SU-DHL-6 (cell line): Measurements from ENCODE around the gene UCHL5.
"Not testable (repeated sequence)": the region's sequence is repeated elsewhere in the genome, so short reads cannot be mapped to it uniquely, and the experiment has no call there.

Experiments used
- H2AFZ ChIP-seq: fragments of 200-600 bp; sonication (generic); 2 replicates; pipeline ENCODE4 v1.6.1; 2014; ENCODE audit warnings: low read depth, mild to moderate bottlenecking, moderate library complexity, mixed read lengths, antibody characterized with exemption, low read length; ENCODE audit not compliant: severe bottlenecking
- H3F3A ChIP-seq: fragments of 200-600 bp; shearing (Covaris generic); 2 replicates; pipeline ENCODE4 v1.6.0; 2016; ENCODE audit warnings: antibody characterized with exemption, mild to moderate bottlenecking; ENCODE audit not compliant: insufficient read depth
- H3K27ac ChIP-seq: fragments of 200-600 bp; sonication (generic); 2 replicates; pipeline ENCODE4 v1.5.1; 2016; ENCODE audit warnings: low read depth, mild to moderate bottlenecking, low read length, moderate library complexity, mixed read lengths
- H3K27me3 ChIP-seq: fragments of 200-600 bp; sonication (generic), shearing (Covaris generic); 2 replicates; pipeline ENCODE4 v1.6.0; 2014; ENCODE audit warnings: mild to moderate bottlenecking, low read length
- H3K36me3 ChIP-seq: fragments of 200-600 bp; sonication (generic); 2 replicates; pipeline ENCODE4 v1.6.1; 2014; ENCODE audit warnings: mild to moderate bottlenecking, low read length, mixed read lengths
- H3K4me2 ChIP-seq: fragments of 300-600, 200-600 bp; shearing (Covaris generic), sonication (generic); 2 replicates; pipeline ENCODE4 v1.6.0; 2014; ENCODE audit warnings: low read length, low read depth, mild to moderate bottlenecking; ENCODE audit not compliant: poor library complexity, severe bottlenecking
- H3K4me3 ChIP-seq: fragments of 200-600 bp; sonication (generic); 2 replicates; pipeline ENCODE4 v1.5.1; 2014; ENCODE audit warnings: antibody characterized with exemption, low read length, mild to moderate bottlenecking, mixed read lengths; ENCODE audit not compliant: insufficient read depth, poor library complexity, severe bottlenecking
- H3K79me2 ChIP-seq: fragments of 200-600 bp; sonication (generic); 2 replicates; pipeline ENCODE4 v1.6.1; 2014; ENCODE audit warnings: mild to moderate bottlenecking, low read length, moderate library complexity; ENCODE audit not compliant: insufficient read depth
- H3K9ac ChIP-seq: fragments of 200-600 bp; sonication (generic); 2 replicates; pipeline ENCODE4 v1.7.0; 2014; ENCODE audit warnings: mild to moderate bottlenecking, low read length
- H3K9me2 ChIP-seq: fragments of 200-600 bp; sonication (generic); replicated peaks from 2 replicates; pipeline ENCODE4 v1.6.1; 2014; ENCODE audit warnings: low read length; ENCODE audit not compliant: insufficient read depth
- H3K9me3 ChIP-seq: fragments of 200-600 bp; sonication (generic); 2 replicates; pipeline ENCODE4 v1.6.1; 2014; ENCODE audit warnings: low read length, mixed read lengths; ENCODE audit not compliant: insufficient read depth
- H4K20me1 ChIP-seq: fragments of 200-600 bp; sonication (generic); 2 replicates; pipeline ENCODE4 v1.6.1; 2014; ENCODE audit warnings: low read depth, mild to moderate bottlenecking, antibody characterized with exemption, low read length, moderate library complexity, mixed read lengths
- EZH2phosphoT487 ChIP-seq: fragments of 200-600 bp; sonication (generic), shearing (Covaris generic); conservative IDR thresholded peaks from 2 replicates; pipeline ENCODE4 v1.6.1; 2018; ENCODE audit warnings: mild to moderate bottlenecking, antibody characterized with exemption, low read length, moderate library complexity, mixed read lengths
- TF ChIP-seq, protein P1 (sequence below): fragments of 200-600 bp; sonication (generic); IDR thresholded peaks from one replicate; pipeline ENCODE4 v1.5.1; 2017; ENCODE audit warnings: antibody characterized with exemption, mild to moderate bottlenecking, low read length, moderate library complexity; ENCODE audit not compliant: insufficient read depth, poor library complexity, severe bottlenecking

UCHL5 gene

DNA sequence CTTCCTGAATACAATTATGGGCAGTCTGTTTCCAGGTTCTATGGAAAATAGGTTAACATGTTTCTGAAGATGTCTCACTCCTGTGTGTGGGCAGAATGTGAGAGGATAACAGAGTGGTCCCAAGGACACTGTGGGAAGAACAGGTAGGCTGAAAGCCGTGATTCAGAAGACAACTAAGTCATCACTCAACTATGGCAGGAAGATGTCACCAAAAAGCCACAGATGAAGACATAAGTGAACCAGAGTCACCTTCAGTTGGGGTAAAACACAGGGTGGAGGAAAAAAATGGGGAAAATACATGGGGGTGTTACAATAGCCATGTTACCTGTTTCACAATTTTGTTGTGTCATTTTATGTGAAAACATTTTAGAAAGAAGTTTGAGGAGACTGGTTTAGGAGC lies 75.1 kb downstream of the UCHL5 start:
- Histone ChIP-seq H3K9me2 (no peaks in the 10 kb centered on the region), H3K36me3 (no peaks in the 10 kb centered on the region), H3K9me3 (no peaks in the 10 kb centered on the region), H3K9ac (no peak overlapping the region), H3F3A (no peaks in the 10 kb centered on the region), H3K79me2 (no peaks in the 10 kb centered on the region), H3K4me2 (no peak overlapping the region), H4K20me1 (no peaks in the 10 kb centered on the region), H3K4me3 (no peak overlapping the region), H2AFZ (no peak overlapping the region), H3K27me3 (no peaks in the 10 kb centered on the region), H3K27ac (no peak overlapping the region)
- TF ChIP-seq, protein P1, sequence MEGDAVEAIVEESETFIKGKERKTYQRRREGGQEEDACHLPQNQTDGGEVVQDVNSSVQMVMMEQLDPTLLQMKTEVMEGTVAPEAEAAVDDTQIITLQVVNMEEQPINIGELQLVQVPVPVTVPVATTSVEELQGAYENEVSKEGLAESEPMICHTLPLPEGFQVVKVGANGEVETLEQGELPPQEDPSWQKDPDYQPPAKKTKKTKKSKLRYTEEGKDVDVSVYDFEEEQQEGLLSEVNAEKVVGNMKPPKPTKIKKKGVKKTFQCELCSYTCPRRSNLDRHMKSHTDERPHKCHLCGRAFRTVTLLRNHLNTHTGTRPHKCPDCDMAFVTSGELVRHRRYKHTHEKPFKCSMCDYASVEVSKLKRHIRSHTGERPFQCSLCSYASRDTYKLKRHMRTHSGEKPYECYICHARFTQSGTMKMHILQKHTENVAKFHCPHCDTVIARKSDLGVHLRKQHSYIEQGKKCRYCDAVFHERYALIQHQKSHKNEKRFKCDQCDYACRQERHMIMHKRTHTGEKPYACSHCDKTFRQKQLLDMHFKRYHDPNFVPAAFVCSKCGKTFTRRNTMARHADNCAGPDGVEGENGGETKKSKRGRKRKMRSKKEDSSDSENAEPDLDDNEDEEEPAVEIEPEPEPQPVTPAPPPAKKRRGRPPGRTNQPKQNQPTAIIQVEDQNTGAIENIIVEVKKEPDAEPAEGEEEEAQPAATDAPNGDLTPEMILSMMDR = no peak
- TF ChIP-seq EZH2phosphoT487 = no peak

- H3K9ac ChIP-seq = no peak overlapping the region
Measured at GRCh38 chr1:192983349-192983980, 75.7 kb downstream of the UCHL5 start.

DNA sequence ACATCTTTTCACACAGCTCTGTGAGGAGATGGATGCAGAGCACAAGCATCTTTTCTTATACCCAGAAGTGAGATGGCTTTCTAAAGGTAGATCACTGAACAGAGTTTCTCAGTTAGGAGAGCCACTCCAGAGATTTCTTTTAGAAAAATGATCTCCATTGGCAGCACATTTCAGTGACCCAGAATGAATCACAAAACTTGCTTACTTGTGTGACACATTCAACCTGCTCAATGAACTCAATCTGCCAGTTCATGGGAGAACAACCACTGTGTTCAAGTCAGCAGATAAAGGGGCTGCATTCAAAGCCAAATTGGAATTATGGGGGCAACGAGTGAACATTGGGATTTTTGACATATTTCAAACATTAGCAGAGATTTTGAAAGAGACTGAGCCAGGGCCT lies 78.3 kb downstream of the UCHL5 start:
- Histone ChIP-seq H3K4me2 (no peak overlapping the region), H2AFZ (no peak overlapping the region), H3K9me2 (no peaks in the 10 kb centered on the region), H3K9me3 (no peaks in the 10 kb centered on the region), H3K9ac (no peak overlapping the region), H3F3A (no peaks in the 10 kb centered on the region), H3K27me3 (no peaks in the 10 kb centered on the region), H3K36me3 (no peaks in the 10 kb centered on the region), H3K4me3 (no peak overlapping the region), H4K20me1 (no peaks in the 10 kb centered on the region), H3K79me2 (no peaks in the 10 kb centered on the region), H3K27ac (no peak overlapping the region)
- TF ChIP-seq, protein P1 = no peak
- no peak for TF ChIP-seq EZH2phosphoT487

More at GRCh38 chr1:192983349-192983980, 75.7 kb downstream of the UCHL5 start:
- Histone ChIP-seq H3K27me3 (no peaks in the 10 kb centered on the region), H3F3A (no peaks in the 10 kb centered on the region), H3K36me3 (no peaks in the 10 kb centered on the region), H2AFZ (no peak overlapping the region), H3K79me2 (no peaks in the 10 kb centered on the region), H3K9me3 (no peaks in the 10 kb centered on the region), H3K4me3 (no peak overlapping the region), H3K4me2 (no peak overlapping the region), H4K20me1 (no peaks in the 10 kb centered on the region), H3K27ac (no peak overlapping the region), H3K9me2 (no peaks in the 10 kb centered on the region)
- TF ChIP-seq, protein P1 = no peak
- no peak for TF ChIP-seq EZH2phosphoT487

- not testable (repeated sequence) for H3K4me2 ChIP-seq, H3K4me3 ChIP-seq, H4K20me1 ChIP-seq, H3K79me2 ChIP-seq, H3K27ac ChIP-seq, H3K9me3 ChIP-seq, H2AFZ ChIP-seq, H3K36me3 ChIP-seq, H3K9ac ChIP-seq, H3K9me2 ChIP-seq, H3F3A ChIP-seq, H3K27me3 ChIP-seq
Measured at GRCh38 chr1:192980334-192980733, 78.8 kb downstream of the UCHL5 start.
